Effector memory CD8-positive, alpha-beta T cell (primary cell): Measurements from ENCODE around the gene AFF3.

ENCODE experiments used
- ATAC-seq: fragments of 150-1000 bp; cut with Tn5 transposase; replicated peaks from 2 replicates; pipeline ENCODE4 v1.10.0; 2021; ENCODE audit warnings: mild to moderate bottlenecking, moderate library complexity
- DNase-seq, 3 experiments: peaks; one replicate each; pipeline ENCODE4 v3.0.0; 2021
- H3K27ac Mint-ChIP-seq, 2 donors: one replicate each; pipeline ENCODE4 v1.8.0; 2022; ENCODE audit warnings: mild to moderate bottlenecking in 2 of 2, mixed read lengths in 2 of 2, moderate library complexity in 2 of 2
- H3K27me3 Mint-ChIP-seq, 2 donors: one replicate each; pipeline ENCODE4 v1.8.0; 2022; ENCODE audit warnings: mixed read lengths in 2 of 2
- H3K36me3 Mint-ChIP-seq: one replicate; pipeline ENCODE4 v1.8.0; 2022; ENCODE audit warnings: mild to moderate bottlenecking, moderate library complexity, mixed read lengths; ENCODE audit not compliant: insufficient read depth
- H3K4me1 Mint-ChIP-seq, 2 donors: one replicate each; pipeline ENCODE4 v1.8.0; 2022; ENCODE audit warnings: low read depth in 2 of 2, mixed read lengths in 2 of 2
- H3K4me3 Mint-ChIP-seq, 2 donors: one replicate each; pipeline ENCODE4 v1.8.0; 2022; ENCODE audit warnings: mild to moderate bottlenecking in 2 of 2, mixed read lengths in 2 of 2, moderate library complexity in 2 of 2
- H3K9me3 Mint-ChIP-seq, 2 donors: one replicate each; pipeline ENCODE4 v1.8.0; 2022; ENCODE audit warnings: mixed read lengths in 2 of 2

Gene AFF3

GRCh38 chr2:99806758-99807157 lies 335.6 kb downstream of the AFF3 start:
- no peak overlapping the region for H3K4me3 Mint-ChIP-seq
- peaks cover 3% of the 10 kb centered on the region for H3K36me3 Mint-ChIP-seq
- peaks cover 0 to 36% of the 10 kb centered on the region in 2 donors for H3K27me3 Mint-ChIP-seq
- H3K4me1 Mint-ChIP-seq = no peaks in the 10 kb centered on the region
- no peaks in the 10 kb centered on the region for H3K9me3 Mint-ChIP-seq
- ATAC-seq (no peak), DNase-seq (no peak)
- no peak overlapping the region for H3K27ac Mint-ChIP-seq

DNA sequence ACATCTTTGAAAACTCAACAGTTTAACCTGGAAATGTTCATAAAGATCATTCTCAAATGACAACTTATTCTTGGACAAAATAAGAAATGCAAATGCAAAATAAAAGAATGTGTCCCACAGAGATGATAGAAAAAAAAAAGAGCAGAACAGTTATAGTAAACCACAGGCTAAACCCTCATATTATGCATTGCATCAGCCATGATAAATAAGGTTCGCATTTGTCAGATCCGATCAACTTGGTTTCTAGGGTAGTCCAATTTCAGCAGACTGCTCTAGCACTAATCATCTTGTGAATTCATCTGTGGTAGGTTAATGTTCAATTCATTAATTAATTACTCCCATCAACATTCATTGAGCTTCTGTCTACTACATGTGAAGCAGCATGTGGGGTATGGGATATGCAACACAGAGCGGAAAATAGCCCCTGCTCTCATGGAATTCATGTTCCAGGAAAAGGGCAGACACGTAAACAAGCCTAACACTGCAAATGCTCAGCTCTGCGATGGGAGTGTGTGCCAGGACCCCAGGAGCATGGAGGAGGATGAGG lies 336.4 kb downstream of the AFF3 start:
- DNase-seq (no peak), ATAC-seq (no peak)
- Mint-ChIP-seq H3K36me3 (peaks cover 3% of the 10 kb centered on the region), H3K4me1 (no peaks in the 10 kb centered on the region), H3K27ac (no peak overlapping the region), H3K4me3 (no peak overlapping the region), H3K27me3 (peaks cover 0 to 36% of the 10 kb centered on the region in 2 donors), H3K9me3 (no peaks in the 10 kb centered on the region)

DNA sequence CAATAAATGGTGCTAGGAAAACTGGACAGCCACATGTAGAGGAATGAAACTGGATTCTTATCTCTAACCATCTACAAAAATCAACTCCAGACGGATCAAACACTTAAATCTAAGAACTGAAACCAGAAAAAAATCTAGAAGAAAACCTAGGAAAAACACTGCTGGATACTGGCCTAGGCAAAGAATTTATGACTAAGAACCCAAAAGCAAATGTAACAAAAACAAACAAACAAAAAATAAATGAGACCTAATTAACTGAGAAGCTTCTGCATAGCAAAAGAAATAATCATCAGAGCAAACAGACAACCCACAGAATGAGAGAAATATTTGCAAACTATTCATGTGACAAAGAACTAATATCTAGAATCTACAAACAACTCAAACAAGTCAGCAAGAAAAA lies 338.5 kb downstream of the AFF3 start:
- DNase-seq = no peak
- H3K4me1 Mint-ChIP-seq = no peaks in the 10 kb centered on the region
- H3K27me3 Mint-ChIP-seq = peaks cover 0 to 36% of the 10 kb centered on the region in 2 donors
- H3K27ac Mint-ChIP-seq = no peak overlapping the region
- no peaks in the 10 kb centered on the region for H3K9me3 Mint-ChIP-seq
- ATAC-seq = no peak
- no peak overlapping the region for H3K4me3 Mint-ChIP-seq
- H3K36me3 Mint-ChIP-seq = peaks cover 3% of the 10 kb centered on the region

GRCh38 chr2:99802734-99803133 lies 339.7 kb downstream of the AFF3 start:
- Mint-ChIP-seq H3K27ac (no peak overlapping the region), H3K4me3 (no peak overlapping the region), H3K9me3 (no peaks in the 10 kb centered on the region), H3K4me1 (no peaks in the 10 kb centered on the region), H3K36me3 (peaks cover 3% of the 10 kb centered on the region), H3K27me3 (peaks cover 0 to 28% of the 10 kb centered on the region in 2 donors)
- DNase-seq (no peak), ATAC-seq (no peak)

DNA sequence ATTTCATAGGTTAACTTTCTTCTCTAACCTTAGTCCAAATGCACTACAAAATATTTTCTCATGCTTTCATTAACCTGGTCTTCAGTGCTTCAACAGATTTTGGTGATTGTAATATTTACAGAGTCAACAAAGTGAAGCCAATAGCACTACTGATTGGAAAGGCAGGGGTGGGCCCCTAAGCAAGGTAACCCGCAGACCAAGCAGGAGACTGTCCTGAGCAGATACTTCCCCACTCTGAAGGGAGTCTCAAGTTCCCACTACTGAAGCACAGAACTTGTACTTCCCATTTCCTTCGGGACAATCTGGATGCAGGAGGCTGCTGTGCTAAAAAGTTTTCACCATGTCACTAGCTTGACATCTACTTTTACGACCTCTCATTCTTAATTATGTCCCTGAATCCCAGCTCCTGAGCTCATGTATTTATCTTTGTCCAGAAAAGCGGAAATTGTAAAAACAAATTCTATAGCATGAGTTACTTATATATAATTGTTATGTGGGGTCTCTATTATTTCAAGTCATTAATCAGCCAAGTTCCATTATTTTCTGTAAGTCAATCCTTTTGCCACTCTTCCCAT lies 341.0 kb downstream of the AFF3 start:
- DNase-seq (no peak), ATAC-seq (no peak)
- H3K4me1 Mint-ChIP-seq = no peaks in the 10 kb centered on the region
- no peaks in the 10 kb centered on the region for H3K36me3 Mint-ChIP-seq
- peaks cover 0 to 15% of the 10 kb centered on the region in 2 donors for H3K27me3 Mint-ChIP-seq
- H3K27ac Mint-ChIP-seq = no peak overlapping the region
- H3K4me3 Mint-ChIP-seq = no peak overlapping the region
- H3K9me3 Mint-ChIP-seq = peaks cover 0 to 5% of the 10 kb centered on the region in 2 donors

DNA sequence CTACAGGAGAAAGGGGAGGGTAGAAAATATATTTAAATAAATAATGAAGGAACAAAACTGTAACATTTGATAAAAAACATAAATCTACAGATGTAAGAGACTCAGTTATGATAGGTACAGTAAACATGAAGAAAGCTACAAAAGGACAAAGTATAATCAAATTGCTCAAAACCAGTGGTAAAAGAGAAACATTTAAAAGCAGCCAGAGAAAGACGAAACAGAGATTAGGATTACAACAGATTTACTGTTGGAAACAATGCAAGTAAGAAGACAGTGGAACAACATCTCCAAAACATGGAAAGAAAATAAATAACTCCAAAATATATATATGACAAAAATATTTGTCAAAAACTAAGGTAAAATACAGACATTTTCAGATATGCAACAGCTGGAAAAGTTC lies 344.9 kb downstream of the AFF3 start:
- H3K27ac Mint-ChIP-seq = no peak overlapping the region

GRCh38 chr2:99794414-99794813 lies 348.0 kb downstream of the AFF3 start:
- Mint-ChIP-seq H3K4me3 (no peak overlapping the region), H3K27me3 (peaks cover 6 to 9% of the 10 kb centered on the region in 2 donors), H3K27ac (no peak overlapping the region), H3K36me3 (no peaks in the 10 kb centered on the region), H3K4me1 (no peaks in the 10 kb centered on the region), H3K9me3 (peaks cover 0 to 5% of the 10 kb centered on the region in 2 donors)
- no peak for ATAC-seq
- no peak for DNase-seq

More for the DNA sequence above, 344.9 kb downstream of the AFF3 start:
- no peak for DNase-seq
- H3K4me1 Mint-ChIP-seq = no peaks in the 10 kb centered on the region
- H3K27me3 Mint-ChIP-seq = peaks cover 6 to 9% of the 10 kb centered on the region in 2 donors
- H3K4me3 Mint-ChIP-seq = no peak overlapping the region
- no peak for ATAC-seq
- peaks cover 0 to 5% of the 10 kb centered on the region in 2 donors for H3K9me3 Mint-ChIP-seq
- H3K36me3 Mint-ChIP-seq = no peaks in the 10 kb centered on the region

DNA sequence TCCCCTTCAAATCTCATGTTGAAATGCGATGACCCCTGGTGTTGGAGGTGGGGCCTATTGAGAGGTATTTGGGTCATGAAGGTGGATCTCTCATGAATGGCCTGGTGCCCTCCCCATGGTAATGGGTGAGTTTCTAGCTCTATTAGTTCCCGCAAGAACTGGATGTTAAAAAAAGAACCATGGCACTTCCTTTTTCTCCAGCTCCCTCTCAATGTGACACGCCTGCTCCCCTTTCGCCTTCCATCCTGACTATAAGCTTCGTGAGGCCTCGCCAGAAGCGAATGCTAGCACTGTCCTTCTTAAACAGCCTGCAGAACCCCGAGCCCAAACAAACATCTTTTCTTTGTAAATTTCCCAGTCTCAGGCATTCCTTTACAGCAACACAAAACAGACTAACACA lies 349.4 kb downstream of the AFF3 start:
- no peak for DNase-seq
- H3K9me3 Mint-ChIP-seq = peaks cover 0 to 5% of the 10 kb centered on the region in 2 donors
- peaks cover 6 to 9% of the 10 kb centered on the region in 2 donors for H3K27me3 Mint-ChIP-seq
- H3K36me3 Mint-ChIP-seq = no peaks in the 10 kb centered on the region
- no peak for ATAC-seq
- H3K27ac Mint-ChIP-seq = no peak overlapping the region
- no peak overlapping the region for H3K4me3 Mint-ChIP-seq
- H3K4me1 Mint-ChIP-seq = no peaks in the 10 kb centered on the region

GRCh38 chr2:99789849-99790248 lies 352.5 kb downstream of the AFF3 start:
- Mint-ChIP-seq H3K36me3 (no peaks in the 10 kb centered on the region), H3K27me3 (no peaks in the 10 kb centered on the region), H3K4me3 (no peak overlapping the region), H3K4me1 (no peaks in the 10 kb centered on the region), H3K9me3 (no peaks in the 10 kb centered on the region), H3K27ac (no peak overlapping the region)
- no peak for ATAC-seq
- no peak for DNase-seq

DNA sequence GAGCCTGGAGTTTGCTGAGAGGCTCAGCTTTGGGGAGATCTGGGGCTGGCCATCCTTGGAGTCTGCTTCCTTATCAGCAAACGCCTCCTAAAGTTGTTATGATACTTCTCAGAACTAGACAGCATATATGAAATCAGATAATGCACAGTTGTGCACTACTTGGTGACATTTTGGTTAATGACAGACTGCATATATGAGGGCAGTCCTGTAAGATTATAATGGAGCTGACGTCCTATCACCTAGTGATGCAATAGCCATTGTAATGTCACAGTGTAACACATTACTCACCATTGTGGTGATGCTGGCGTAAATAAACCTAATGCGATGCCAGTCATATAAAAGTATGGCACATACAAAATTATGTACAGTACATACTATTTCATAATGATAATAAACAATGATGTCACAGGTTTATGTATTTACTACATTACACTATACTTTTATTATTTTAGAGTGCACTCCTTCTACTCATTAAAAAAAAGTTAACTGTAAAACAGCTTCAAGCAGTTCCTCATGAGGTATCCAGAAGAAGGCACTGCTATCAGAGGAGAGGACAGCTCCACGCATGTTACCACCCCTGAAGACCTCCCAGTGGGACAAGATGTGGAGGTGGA lies 354.5 kb downstream of the AFF3 start:
- H3K36me3 Mint-ChIP-seq = no peaks in the 10 kb centered on the region
- no peaks in the 10 kb centered on the region for H3K4me1 Mint-ChIP-seq
- no peaks in the 10 kb centered on the region for H3K9me3 Mint-ChIP-seq
- ATAC-seq (no peak), DNase-seq (no peak)
- H3K27me3 Mint-ChIP-seq = no peaks in the 10 kb centered on the region
- no peak overlapping the region for H3K27ac Mint-ChIP-seq
- H3K4me3 Mint-ChIP-seq = no peak overlapping the region

GRCh38 chr2:99786636-99787390 lies 355.6 kb downstream of the AFF3 start:
- no peak for DNase-seq
- no peak overlapping the region for H3K27ac Mint-ChIP-seq
- H3K4me3 Mint-ChIP-seq = no peak overlapping the region
- H3K4me1 Mint-ChIP-seq = no peaks in the 10 kb centered on the region
- no peaks in the 10 kb centered on the region for H3K27me3 Mint-ChIP-seq
- no peak for ATAC-seq
- no peaks in the 10 kb centered on the region for H3K9me3 Mint-ChIP-seq
- no peaks in the 10 kb centered on the region for H3K36me3 Mint-ChIP-seq

- H3K27me3 Mint-ChIP-seq = peaks cover 0 to 10% of the 10 kb centered on the region in 2 donors
- no peak overlapping the region for H3K4me3 Mint-ChIP-seq
Measured at GRCh38 chr2:99784946-99785345, 357.4 kb downstream of the AFF3 start.

DNA sequence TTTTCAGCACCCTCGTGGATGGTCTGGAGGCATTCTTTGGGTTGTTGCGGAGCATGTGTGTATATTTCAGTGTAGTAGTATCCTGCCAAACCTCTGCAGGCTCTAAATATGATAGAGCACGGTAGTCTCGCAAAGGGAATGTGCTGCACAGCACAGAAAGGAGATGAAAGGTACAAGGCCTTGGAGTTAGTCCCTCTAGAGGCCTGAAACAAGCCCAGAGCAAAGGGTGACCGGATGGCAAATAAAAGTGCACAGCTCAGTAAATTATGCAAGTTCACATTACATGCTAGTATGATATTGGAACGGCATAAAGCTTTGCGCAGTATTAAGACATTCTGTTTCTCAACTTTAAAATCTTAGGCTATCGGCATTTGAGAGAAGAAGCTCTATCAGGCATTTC lies 358.1 kb downstream of the AFF3 start:
- Mint-ChIP-seq H3K9me3 (peaks cover 0 to 8% of the 10 kb centered on the region in 2 donors), H3K27me3 (peaks cover 0 to 10% of the 10 kb centered on the region in 2 donors), H3K36me3 (no peaks in the 10 kb centered on the region), H3K4me3 (no peak overlapping the region), H3K27ac (no peak overlapping the region), H3K4me1 (no peaks in the 10 kb centered on the region)
- DNase-seq (no peak), ATAC-seq (no peak)

More at GRCh38 chr2:99784946-99785345, 357.4 kb downstream of the AFF3 start:
- Mint-ChIP-seq H3K4me1 (no peaks in the 10 kb centered on the region), H3K36me3 (no peaks in the 10 kb centered on the region), H3K27ac (no peak overlapping the region), H3K9me3 (peaks cover 0 to 7% of the 10 kb centered on the region in 2 donors)
- ATAC-seq = no peak
- no peak for DNase-seq

DNA sequence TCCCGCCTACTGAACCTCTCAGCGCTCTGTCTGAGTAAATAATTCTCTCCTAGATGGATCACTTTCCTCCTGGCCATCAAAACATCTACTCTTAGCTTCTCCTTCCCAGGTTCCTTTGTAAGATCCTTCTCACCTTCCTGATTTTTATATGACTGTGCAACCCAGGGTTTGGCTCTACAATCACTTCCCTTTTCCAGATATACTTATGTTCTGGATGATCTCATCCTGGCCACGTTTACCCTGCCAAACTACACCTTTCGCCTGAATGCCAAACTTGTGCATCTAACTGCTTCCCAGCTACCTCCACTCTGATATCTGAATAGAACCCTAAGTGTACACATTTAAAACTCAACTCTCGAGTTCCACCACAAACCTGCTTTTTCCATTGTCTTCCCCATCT lies 362.1 kb downstream of the AFF3 start:
- Mint-ChIP-seq H3K27me3 (peaks cover 0 to 10% of the 10 kb centered on the region in 2 donors), H3K4me1 (no peaks in the 10 kb centered on the region), H3K9me3 (peaks cover 0 to 8% of the 10 kb centered on the region in 2 donors), H3K36me3 (no peaks in the 10 kb centered on the region), H3K4me3 (no peak overlapping the region), H3K27ac (no peak overlapping the region)
- no peak for DNase-seq
- no peak for ATAC-seq
